ENCODE measurements around the gene ANKFY1.

The ANKFY1 gene

DNA sequence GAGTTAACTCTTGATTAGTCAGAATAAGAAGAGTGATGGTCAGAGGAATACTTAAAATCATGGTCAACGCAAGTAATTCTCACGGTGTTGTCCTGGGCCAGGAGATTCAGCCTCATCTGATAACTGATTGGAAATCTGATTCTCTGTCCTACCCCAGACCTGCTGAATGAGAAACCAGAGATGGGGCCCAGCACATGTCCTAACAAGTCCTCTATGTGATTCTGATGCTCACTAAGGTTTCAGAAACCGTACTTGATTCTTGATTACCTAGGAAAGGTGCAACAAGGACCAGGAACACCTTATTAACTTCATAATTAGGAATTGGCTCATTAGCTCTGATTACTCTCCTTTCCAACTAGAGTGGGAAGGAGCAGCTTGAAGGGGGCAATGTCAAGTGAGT is 44.5 kb downstream of the ANKFY1 start:
- no peak for TF ChIP-seq ZNF561 (tag by site-specific recombination; IDR thresholded peaks at IDR 0.05; ENCODE audit: borderline replicate concordance)
- TF ChIP-seq, protein P1, sequence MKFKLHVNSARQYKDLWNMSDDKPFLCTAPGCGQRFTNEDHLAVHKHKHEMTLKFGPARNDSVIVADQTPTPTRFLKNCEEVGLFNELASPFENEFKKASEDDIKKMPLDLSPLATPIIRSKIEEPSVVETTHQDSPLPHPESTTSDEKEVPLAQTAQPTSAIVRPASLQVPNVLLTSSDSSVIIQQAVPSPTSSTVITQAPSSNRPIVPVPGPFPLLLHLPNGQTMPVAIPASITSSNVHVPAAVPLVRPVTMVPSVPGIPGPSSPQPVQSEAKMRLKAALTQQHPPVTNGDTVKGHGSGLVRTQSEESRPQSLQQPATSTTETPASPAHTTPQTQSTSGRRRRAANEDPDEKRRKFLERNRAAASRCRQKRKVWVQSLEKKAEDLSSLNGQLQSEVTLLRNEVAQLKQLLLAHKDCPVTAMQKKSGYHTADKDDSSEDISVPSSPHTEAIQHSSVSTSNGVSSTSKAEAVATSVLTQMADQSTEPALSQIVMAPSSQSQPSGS (tag by site-specific recombination; IDR thresholded peaks at IDR 0.05; ENCODE audit: low read depth) = no peak
- no peak for TF ChIP-seq ZNF624 (tag by site-specific recombination; IDR thresholded peaks at IDR 0.05)
- TF ChIP-seq, protein P2, sequence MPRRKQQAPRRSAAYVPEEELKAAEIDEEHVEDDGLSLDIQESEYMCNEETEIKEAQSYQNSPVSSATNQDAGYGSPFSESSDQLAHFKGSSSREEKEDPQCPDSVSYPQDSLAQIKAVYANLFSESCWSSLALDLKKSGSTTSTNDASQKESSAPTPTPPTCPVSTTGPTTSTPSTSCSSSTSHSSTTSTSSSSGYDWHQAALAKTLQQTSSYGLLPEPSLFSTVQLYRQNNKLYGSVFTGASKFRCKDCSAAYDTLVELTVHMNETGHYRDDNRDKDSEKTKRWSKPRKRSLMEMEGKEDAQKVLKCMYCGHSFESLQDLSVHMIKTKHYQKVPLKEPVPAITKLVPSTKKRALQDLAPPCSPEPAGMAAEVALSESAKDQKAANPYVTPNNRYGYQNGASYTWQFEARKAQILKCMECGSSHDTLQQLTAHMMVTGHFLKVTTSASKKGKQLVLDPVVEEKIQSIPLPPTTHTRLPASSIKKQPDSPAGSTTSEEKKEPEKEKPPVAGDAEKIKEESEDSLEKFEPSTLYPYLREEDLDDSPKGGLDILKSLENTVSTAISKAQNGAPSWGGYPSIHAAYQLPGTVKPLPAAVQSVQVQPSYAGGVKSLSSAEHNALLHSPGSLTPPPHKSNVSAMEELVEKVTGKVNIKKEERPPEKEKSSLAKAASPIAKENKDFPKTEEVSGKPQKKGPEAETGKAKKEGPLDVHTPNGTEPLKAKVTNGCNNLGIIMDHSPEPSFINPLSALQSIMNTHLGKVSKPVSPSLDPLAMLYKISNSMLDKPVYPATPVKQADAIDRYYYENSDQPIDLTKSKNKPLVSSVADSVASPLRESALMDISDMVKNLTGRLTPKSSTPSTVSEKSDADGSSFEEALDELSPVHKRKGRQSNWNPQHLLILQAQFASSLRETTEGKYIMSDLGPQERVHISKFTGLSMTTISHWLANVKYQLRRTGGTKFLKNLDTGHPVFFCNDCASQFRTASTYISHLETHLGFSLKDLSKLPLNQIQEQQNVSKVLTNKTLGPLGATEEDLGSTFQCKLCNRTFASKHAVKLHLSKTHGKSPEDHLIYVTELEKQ (tag by site-specific recombination; IDR thresholded peaks at IDR 0.05; ENCODE audit: borderline replicate concordance) = no peak
- no peak for TF ChIP-seq ZFHX2 (tag by site-specific recombination; conservative IDR thresholded peaks at IDR 0.05)
- TF ChIP-seq, protein P3, sequence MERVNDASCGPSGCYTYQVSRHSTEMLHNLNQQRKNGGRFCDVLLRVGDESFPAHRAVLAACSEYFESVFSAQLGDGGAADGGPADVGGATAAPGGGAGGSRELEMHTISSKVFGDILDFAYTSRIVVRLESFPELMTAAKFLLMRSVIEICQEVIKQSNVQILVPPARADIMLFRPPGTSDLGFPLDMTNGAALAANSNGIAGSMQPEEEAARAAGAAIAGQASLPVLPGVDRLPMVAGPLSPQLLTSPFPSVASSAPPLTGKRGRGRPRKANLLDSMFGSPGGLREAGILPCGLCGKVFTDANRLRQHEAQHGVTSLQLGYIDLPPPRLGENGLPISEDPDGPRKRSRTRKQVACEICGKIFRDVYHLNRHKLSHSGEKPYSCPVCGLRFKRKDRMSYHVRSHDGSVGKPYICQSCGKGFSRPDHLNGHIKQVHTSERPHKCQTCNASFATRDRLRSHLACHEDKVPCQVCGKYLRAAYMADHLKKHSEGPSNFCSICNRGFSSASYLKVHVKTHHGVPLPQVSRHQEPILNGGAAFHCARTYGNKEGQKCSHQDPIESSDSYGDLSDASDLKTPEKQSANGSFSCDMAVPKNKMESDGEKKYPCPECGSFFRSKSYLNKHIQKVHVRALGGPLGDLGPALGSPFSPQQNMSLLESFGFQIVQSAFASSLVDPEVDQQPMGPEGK (tag by site-specific recombination; IDR thresholded peaks at IDR 0.05) = no peak
- no peak for TF ChIP-seq ZNF654 (tag by site-specific recombination; IDR thresholded peaks at IDR 0.05; ENCODE audit: low read depth)
- TF ChIP-seq ZNF335 (tag by site-specific recombination; conservative IDR thresholded peaks at IDR 0.05) = no peak
- TF ChIP-seq ZNF311 (tag by site-specific recombination; IDR thresholded peaks at IDR 0.05; ENCODE audit: borderline replicate concordance) = no peak
- no peak for TF ChIP-seq ZNF133 (tag by site-specific recombination; IDR thresholded peaks at IDR 0.05)
- no peak for TF ChIP-seq ZNF146 (tag by site-specific recombination; IDR thresholded peaks at IDR 0.05)
- TF ChIP-seq ZNF121 (tag by site-specific recombination; IDR thresholded peaks at IDR 0.05) = no peak
- TF ChIP-seq ZNF677 (tag by site-specific recombination; IDR thresholded peaks at IDR 0.05) = no peak
- TF ChIP-seq ZNF837 (tag by site-specific recombination; IDR thresholded peaks at IDR 0.05) = no peak
- no peak for TF ChIP-seq PRDM1 (tag by site-specific recombination; IDR thresholded peaks at IDR 0.05)
- no peak for TF ChIP-seq ZNF792 (tag by site-specific recombination; IDR thresholded peaks at IDR 0.05)
- TF ChIP-seq ZBTB21 (tag by site-specific recombination; IDR thresholded peaks at IDR 0.05) = no peak
- TF ChIP-seq, protein P4, sequence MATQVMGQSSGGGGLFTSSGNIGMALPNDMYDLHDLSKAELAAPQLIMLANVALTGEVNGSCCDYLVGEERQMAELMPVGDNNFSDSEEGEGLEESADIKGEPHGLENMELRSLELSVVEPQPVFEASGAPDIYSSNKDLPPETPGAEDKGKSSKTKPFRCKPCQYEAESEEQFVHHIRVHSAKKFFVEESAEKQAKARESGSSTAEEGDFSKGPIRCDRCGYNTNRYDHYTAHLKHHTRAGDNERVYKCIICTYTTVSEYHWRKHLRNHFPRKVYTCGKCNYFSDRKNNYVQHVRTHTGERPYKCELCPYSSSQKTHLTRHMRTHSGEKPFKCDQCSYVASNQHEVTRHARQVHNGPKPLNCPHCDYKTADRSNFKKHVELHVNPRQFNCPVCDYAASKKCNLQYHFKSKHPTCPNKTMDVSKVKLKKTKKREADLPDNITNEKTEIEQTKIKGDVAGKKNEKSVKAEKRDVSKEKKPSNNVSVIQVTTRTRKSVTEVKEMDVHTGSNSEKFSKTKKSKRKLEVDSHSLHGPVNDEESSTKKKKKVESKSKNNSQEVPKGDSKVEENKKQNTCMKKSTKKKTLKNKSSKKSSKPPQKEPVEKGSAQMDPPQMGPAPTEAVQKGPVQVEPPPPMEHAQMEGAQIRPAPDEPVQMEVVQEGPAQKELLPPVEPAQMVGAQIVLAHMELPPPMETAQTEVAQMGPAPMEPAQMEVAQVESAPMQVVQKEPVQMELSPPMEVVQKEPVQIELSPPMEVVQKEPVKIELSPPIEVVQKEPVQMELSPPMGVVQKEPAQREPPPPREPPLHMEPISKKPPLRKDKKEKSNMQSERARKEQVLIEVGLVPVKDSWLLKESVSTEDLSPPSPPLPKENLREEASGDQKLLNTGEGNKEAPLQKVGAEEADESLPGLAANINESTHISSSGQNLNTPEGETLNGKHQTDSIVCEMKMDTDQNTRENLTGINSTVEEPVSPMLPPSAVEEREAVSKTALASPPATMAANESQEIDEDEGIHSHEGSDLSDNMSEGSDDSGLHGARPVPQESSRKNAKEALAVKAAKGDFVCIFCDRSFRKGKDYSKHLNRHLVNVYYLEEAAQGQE (tag by site-specific recombination; IDR thresholded peaks at IDR 0.05) = no peak
- TF ChIP-seq ZNF175 (tag by site-specific recombination; IDR thresholded peaks at IDR 0.05) = no peak
- TF ChIP-seq ZBTB7A (tag by site-specific recombination; IDR thresholded peaks at IDR 0.05; ENCODE audit: low read depth) = no peak
- Histone ChIP-seq H3K36me3 (ENCODE audit: control insufficient read depth in 2 of 2, insufficient read depth in 1 of 2, low read length in 2 of 2) (peaks cover 19 to 21% of the 10 kb centered on the region in 2 experiments), H3K27ac (ENCODE audit: extremely low read depth, low read depth, low read length) (no peak overlapping the region), H3K4me3 (ENCODE audit: low read depth, low read length) (no peak overlapping the region), H3K4me1 (ENCODE audit: control insufficient read depth, insufficient read depth, low read length) (peaks cover 21% of the 10 kb centered on the region), H3K9me3 (ENCODE audit: control insufficient read depth, insufficient read depth, low read depth, low read length) (no peaks in the 10 kb centered on the region)
- CTCF ChIA-PET = interaction anchor here (0.7 to 2.2 kb wide), 8 partner anchors 11 to 202 kb away, joined by 3 to 9 read pairs (median 6); no protein-coding TSS in a partner anchor
- POLR2A ChIA-PET = no interaction called here

Measured in HEK293 (cell line).